Measurements from ENCODE around the gene USP54. TPM values are rescaled to one million over a fixed set of nuclear protein-coding genes. Genes with fewer than 3 reads are reported as not detected.

The USP54 gene
- total and polyA plus RNA-seq, 2 of the 13 experiments (the other 11 are each of a cell fraction or from before 2014, with no cell fraction given): 18.1 to 25.0 TPM

- no peak for DNase-seq (ENCODE audit: low spot score)
- CTCF ChIA-PET (ENCODE audit: low intra/inter-chr PET ratio, low total read pairs): no interaction called here
Measured at GRCh38 chr10:73478636-73479035, 112.5 kb downstream of the USP54 start.

More at GRCh38 chr10:73478636-73479035, 112.5 kb downstream of the USP54 start:
- Histone ChIP-seq H3K79me2 (ENCODE audit: insufficient read depth, low read length) (no peaks in the 10 kb centered on the region), H3K4me1 (ENCODE audit: insufficient read depth, low read length) (no peaks in the 10 kb centered on the region), H3K36me3 (replicated peaks in 1 of 2; ENCODE audit: control insufficient read depth in 1 of 2, insufficient read depth in 2 of 2, low read length in 2 of 2) (peaks cover 2 to 42% of the 10 kb centered on the region in 2 experiments; a peak in 3 of 5 replicates), H3K4me2 (ENCODE audit: low read depth, low read length) (no peak overlapping the region), H3K9me3 (ENCODE audit: low read length) (no peaks in the 10 kb centered on the region), H3K9ac (ENCODE audit: insufficient read depth, low read depth, low read length) (no peak overlapping the region), H3K27ac (ENCODE audit: extremely low read length, insufficient read depth, low read length) (no peak overlapping the region), H3K4me3 (replicated peaks in 1 of 3; ENCODE audit: insufficient read depth in 1 of 3, low read depth in 2 of 3, low read length in 3 of 3) (no peak overlapping the region), H2AFZ (ENCODE audit: low read length) (no peak overlapping the region), H3K27me3 (ENCODE audit: control insufficient read depth in 1 of 2, insufficient read depth in 2 of 2, low read length in 2 of 2) (no peaks in the 10 kb centered on the region), H4K20me1 (ENCODE audit: insufficient read depth, low read length) (no peaks in the 10 kb centered on the region)
- FAIRE-seq (no peak), ATAC-seq (no peak)
- intact Hi-C loops (cut with micrococcal nuclease; ENCODE audit: unreplicated experiment): no loop called here
- POLR2A ChIA-PET: no interaction called here
- in situ Hi-C loops (cut with HindIII; ENCODE audit: extremely low pct_ligation_motif_present, low pct_unique_long_range_greater_than_20kb): no loop called here
- WGBS (ENCODE audit: low lambda C conversion rate): 95% methylated on average over 3 of the region's 3 CpGs
- TF ChIP-seq MXD4 (CRISPR knock-in tag; IDR thresholded peaks at IDR 0.05) (no peak), ZNF891 (CRISPR knock-in tag; IDR thresholded peaks at IDR 0.05) (no peak), TGIF2 (CRISPR knock-in tag; IDR thresholded peaks at IDR 0.05) (no peak), ZNF577 (CRISPR knock-in tag; IDR thresholded peaks at IDR 0.05; ENCODE audit: borderline replicate concordance, low read depth) (no peak), ZNF253 (CRISPR knock-in tag; IDR thresholded peaks at IDR 0.05; ENCODE audit: borderline replicate concordance) (no peak), HCFC1 (IDR thresholded peaks at IDR 0.05; ENCODE audit: low read depth, low read length) (no peak), YY1 (IDR thresholded peaks at IDR 0.05; ENCODE audit: insufficient read depth, insufficient replicate concordance, low read depth, low read length) (no peak), RARG (CRISPR knock-in tag; IDR thresholded peaks at IDR 0.05; ENCODE audit: low read depth) (no peak), TAF1 (CRISPR knock-in tag; IDR thresholded peaks at IDR 0.05) (no peak), ZNF703 (CRISPR knock-in tag; IDR thresholded peaks at IDR 0.05; ENCODE audit: borderline replicate concordance) (no peak), PRDM15 (CRISPR knock-in tag; IDR thresholded peaks at IDR 0.05) (no peak), ZNF30 (CRISPR knock-in tag; IDR thresholded peaks at IDR 0.05) (no peak), ZNF737 (CRISPR knock-in tag; IDR thresholded peaks at IDR 0.05; ENCODE audit: borderline replicate concordance) (no peak), NCOR1 (IDR thresholded peaks at IDR 0.05; ENCODE audit: borderline replicate concordance, low read length) (no peak)
- no TSS peak for BruUV-seq (replicated peaks)
